HL-60/S4 treated with retinoic acid at 250 ng/mL for 4 days and 3 days (cell line): ENCODE results near the gene ZNF581.

ENCODE experiments used
- in situ Hi-C: fragments of 300-500 bp; cut with MboI; formaldehyde crosslinking; loops from 2 replicates; pipeline ENCODE4 v1.7.0; 2022; ENCODE audit warnings: low sequenced_read_pairs

The ZNF581 gene

GRCh38 chr19:55646889-55647731, 3.7 kb downstream of the ZNF581 start:
- in situ Hi-C loops: no loop called here

GRCh38 chr19:55647732-55648584, 4.5 kb downstream of the ZNF581 start, which contains the start of gene CCDC106:
TSS of gene CCDC106 (plus strand) at chr19:55648212. CDS start at chr19:55649047, 835 bp downstream.
- in situ Hi-C loops: no loop called here

GRCh38 chr19:55648585-55649267, 5.3 kb downstream of the ZNF581 start:
- in situ Hi-C loops: no loop called here

GRCh38 chr19:55649268-55650125, 6.0 kb downstream of the ZNF581 start:
- in situ Hi-C loops: no loop called here

GRCh38 chr19:55650126-55650557, 6.7 kb downstream of the ZNF581 start:
- in situ Hi-C loops: no loop called here

- in situ Hi-C loops: no loop called here
Measured at GRCh38 chr19:55650602-55651230, 7.3 kb downstream of the ZNF581 start.

GRCh38 chr19:55651236-55651635, 7.8 kb downstream of the ZNF581 start:
- in situ Hi-C loops: no loop called here

- in situ Hi-C loops: no loop called here
Measured at GRCh38 chr19:55652311-55653128, 9.1 kb downstream of the ZNF581 start.

GRCh38 chr19:55653651-55654322, 10.3 kb downstream of the ZNF581 start:
- in situ Hi-C loops: no loop called here

GRCh38 chr19:55654323-55654867, 10.9 kb downstream of the ZNF581 start:
- in situ Hi-C loops: no loop called here

GRCh38 chr19:55654868-55655647, 11.6 kb downstream of the ZNF581 start, which contains the start of gene U2AF2:
TSS of gene U2AF2 (plus strand) at chr19:55655035. CDS start at chr19:55655105, 70 bp downstream.
- in situ Hi-C loops: no loop called here

- in situ Hi-C loops: no loop called here
Measured at GRCh38 chr19:55655648-55656040, 12.2 kb downstream of the ZNF581 start.

- in situ Hi-C loops: no loop called here
Measured at GRCh38 chr19:55656552-55656951, 13.1 kb downstream of the ZNF581 start.

- in situ Hi-C loops: no loop called here
Measured at GRCh38 chr19:55656988-55657747, 13.7 kb downstream of the ZNF581 start.

- in situ Hi-C loops: no loop called here
Measured at GRCh38 chr19:55658846-55659459, 15.5 kb downstream of the ZNF581 start.

- in situ Hi-C loops: no loop called here
Measured at GRCh38 chr19:55659822-55660221, 16.4 kb downstream of the ZNF581 start.
